Stomach (tissue), 9 donors: ENCODE results near the gene CLEC16A. TPM values are rescaled to one million over a fixed set of nuclear protein-coding genes. Genes with fewer than 3 reads are reported as not detected.

Experiments used
- DNase-seq, 2 donors: peaks; one replicate each; pipeline versions ENCODE4 v3.0.0 to v3.0.0-alpha.2; 2013 to 2019
- H3K27ac ChIP-seq, 5 donors: fragments of 200-600 bp in 4 of 5; sonication (generic) in 4 of 5; one replicate each; pipeline ENCODE4 v1.5.1; 2013 to 2019; ENCODE audit warnings: mild to moderate bottlenecking in 1 of 5, moderate library complexity in 1 of 5
- H3K27me3 ChIP-seq, 3 donors: fragments of 200-600 bp; sonication (generic); one replicate each; pipeline ENCODE4 v1.5.1; 2017 to 2019; ENCODE audit warnings: mixed run types in 1 of 3
- H3K36me3 ChIP-seq, 4 donors: fragments of 200-600 bp; sonication (generic); 1 replicate in 3 of 4; 2 replicates in 1 of 4; pipeline ENCODE4 v1.5.1; 2016 to 2019
- H3K4me1 ChIP-seq, 4 donors: fragments of 200-600 bp; sonication (generic); one replicate each; pipeline ENCODE4 v1.5.1; 2016 to 2019
- H3K4me3 ChIP-seq, 4 donors: fragments of 200-600 bp; sonication (generic) in 3 of 4; one replicate each; pipeline ENCODE4 v1.5.1; 2016 to 2019; ENCODE audit warnings: mild to moderate bottlenecking in 1 of 4
- H3K9me3 ChIP-seq, 4 donors: fragments of 200-600 bp; sonication (generic); one replicate each; pipeline ENCODE4 v1.5.1; 2016 to 2019
- EP300 ChIP-seq: sonication (generic); formaldehyde crosslinking; IDR thresholded peaks from one replicate; pipeline ENCODE4 v1.6.1; 2017; ENCODE audit warnings: antibody characterized with exemption
- POLR2A ChIP-seq, 4 donors: fragments of 450-650 bp; IDR thresholded peaks; one replicate each; pipeline ENCODE4 v1.6.1; 2016; ENCODE audit warnings: antibody characterized with exemption in 4 of 4, control low read depth in 2 of 4, mild to moderate bottlenecking in 1 of 4, moderate library complexity in 1 of 4
- POLR2AphosphoS5 ChIP-seq, 3 donors: sonication (generic); formaldehyde crosslinking; IDR thresholded peaks; one replicate each; pipeline ENCODE4 v1.6.1; 2016; ENCODE audit warnings: antibody characterized with exemption in 3 of 3
- WGBS, 5 donors: extraction: QIAGEN DNeasy Blood & Tissue Kit in 3 of 5; methylation state at CpG; one replicate each; pipeline versions ENCODE4 v1.1.5 to v1.1.7; 2013 to 2018; 5-methylcytosine and 5-hydroxymethylcytosine counted together
- intact Hi-C: fragments of 100-400 bp; cut with DNase I; formaldehyde crosslinking; loops from one replicate; pipeline ENCODE4 v1.15.1; 2023; ENCODE audit warnings: low total_unique reads
- polyA plus RNA-seq, 3 donors: library from polyadenylated mRNA; stranded (reverse); fragments of 200-250 nt; gene quantifications; one replicate each; pipeline ENCODE4 v1.2.3, GENCODE V29; 2013
- total RNA-seq, 5 donors: library from RNA; depleted of rRNA; stranded (reverse); fragments of >200 nt; gene quantifications; one replicate each; pipeline versions ENCODE4 v1.1.0 to v1.2.3, GENCODE V29; 2014 to 2016
- TF ChIP-seq, protein P1 (sequence below), 7 experiments: fragments of 450-650 bp in 4 of 7; fragments of 200-600 bp in 3 of 7; sonication (generic) in 3 of 7; IDR thresholded peaks; one replicate each; pipeline ENCODE4 v1.5.1; 2016 to 2019; ENCODE audit warnings: antibody characterized with exemption in 7 of 7, control low read depth in 2 of 7, mild to moderate bottlenecking in 1 of 7
- donor health status: healthy with polysubstance abuse.
- donor health status: Bipolar disorder and iron deficiency.
- donor health status: healthy.

The CLEC16A gene
- total and polyA plus RNA-seq, 8 donors = 5.8 to 176 (median 21.8) TPM

DNA sequence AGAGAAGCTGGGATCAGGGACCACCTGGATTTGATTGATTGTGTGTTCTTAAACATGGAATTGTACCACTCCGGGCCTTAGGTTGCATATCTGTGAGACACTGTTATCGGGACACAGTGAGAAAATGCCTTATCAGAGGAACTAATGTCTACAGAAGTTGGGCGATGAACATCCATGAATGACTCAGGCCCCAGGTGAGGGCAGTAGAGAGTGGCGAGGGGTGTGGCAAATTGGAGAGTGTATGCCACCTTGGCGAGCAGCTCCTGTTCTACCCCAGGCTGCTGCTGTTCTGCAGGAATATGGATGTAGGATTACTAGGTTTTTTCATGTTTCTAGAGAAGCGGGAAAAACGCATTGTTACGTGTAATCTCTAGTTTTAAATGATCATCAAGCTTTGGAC lies 38.8 kb downstream of the CLEC16A start:
- peak in 1 of 2 donors; percentile 44 for DNase-seq
- intact Hi-C loops = no loop called here
- H3K9me3 ChIP-seq = no peaks in the 10 kb centered on the region
- no peak overlapping the region for H3K27ac ChIP-seq
- 69 to 76% (median 74%) methylated on average over 8 of the region's 8 CpGs for WGBS, 5 donors
- H3K27me3 ChIP-seq = no peaks in the 10 kb centered on the region
- peaks cover 17 to 44% (median 27%) of the 10 kb centered on the region in 4 donors for H3K4me1 ChIP-seq
- H3K36me3 ChIP-seq = peaks cover 8 to 54% (median 37%) of the 10 kb centered on the region in 4 donors
- H3K4me3 ChIP-seq = no peak overlapping the region
- TF ChIP-seq POLR2AphosphoS5 (IDR thresholded peaks at IDR 0.05) = no peak
- TF ChIP-seq, protein P1, sequence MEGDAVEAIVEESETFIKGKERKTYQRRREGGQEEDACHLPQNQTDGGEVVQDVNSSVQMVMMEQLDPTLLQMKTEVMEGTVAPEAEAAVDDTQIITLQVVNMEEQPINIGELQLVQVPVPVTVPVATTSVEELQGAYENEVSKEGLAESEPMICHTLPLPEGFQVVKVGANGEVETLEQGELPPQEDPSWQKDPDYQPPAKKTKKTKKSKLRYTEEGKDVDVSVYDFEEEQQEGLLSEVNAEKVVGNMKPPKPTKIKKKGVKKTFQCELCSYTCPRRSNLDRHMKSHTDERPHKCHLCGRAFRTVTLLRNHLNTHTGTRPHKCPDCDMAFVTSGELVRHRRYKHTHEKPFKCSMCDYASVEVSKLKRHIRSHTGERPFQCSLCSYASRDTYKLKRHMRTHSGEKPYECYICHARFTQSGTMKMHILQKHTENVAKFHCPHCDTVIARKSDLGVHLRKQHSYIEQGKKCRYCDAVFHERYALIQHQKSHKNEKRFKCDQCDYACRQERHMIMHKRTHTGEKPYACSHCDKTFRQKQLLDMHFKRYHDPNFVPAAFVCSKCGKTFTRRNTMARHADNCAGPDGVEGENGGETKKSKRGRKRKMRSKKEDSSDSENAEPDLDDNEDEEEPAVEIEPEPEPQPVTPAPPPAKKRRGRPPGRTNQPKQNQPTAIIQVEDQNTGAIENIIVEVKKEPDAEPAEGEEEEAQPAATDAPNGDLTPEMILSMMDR (IDR thresholded peaks at IDR 0.05) = no peak

DNA sequence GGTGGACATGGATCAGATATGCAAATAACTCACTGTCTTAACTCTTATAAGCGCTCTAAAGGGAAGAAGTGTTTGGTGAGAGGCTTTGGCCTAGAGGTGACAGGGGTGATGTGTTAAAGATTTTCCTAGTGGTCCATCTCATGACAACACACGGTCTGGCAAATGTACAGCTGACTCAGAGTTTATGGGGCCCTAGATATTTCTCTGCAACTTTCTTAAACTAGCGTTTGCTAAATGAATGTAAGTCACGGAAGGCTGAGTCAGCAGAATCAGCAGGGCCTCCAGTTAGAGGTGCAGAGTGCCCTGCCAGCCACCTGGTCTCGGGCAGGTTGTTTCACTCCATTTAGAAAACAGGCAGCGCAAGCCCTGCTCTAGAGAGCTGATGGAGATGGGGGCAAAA lies 40.1 kb downstream of the CLEC16A start:
- H3K27me3 ChIP-seq = no peaks in the 10 kb centered on the region
- no peak overlapping the region for H3K27ac ChIP-seq
- no peak overlapping the region for H3K4me3 ChIP-seq
- no peak for DNase-seq
- peaks cover 11 to 43% (median 24%) of the 10 kb centered on the region in 4 donors for H3K4me1 ChIP-seq
- no peaks in the 10 kb centered on the region for H3K9me3 ChIP-seq
- 83 to 90% (median 85%) methylated on average over 6 of the region's 6 CpGs for WGBS, 5 donors
- intact Hi-C loops = no loop called here
- no peak for TF ChIP-seq POLR2A (IDR thresholded peaks at IDR 0.05)
- no peak for TF ChIP-seq POLR2AphosphoS5 (IDR thresholded peaks at IDR 0.05)
- TF ChIP-seq, protein P1 (IDR thresholded peaks at IDR 0.05) = no peak
- no peak for TF ChIP-seq EP300
- peaks cover 13 to 59% (median 49%) of the 10 kb centered on the region in 4 donors for H3K36me3 ChIP-seq

DNA sequence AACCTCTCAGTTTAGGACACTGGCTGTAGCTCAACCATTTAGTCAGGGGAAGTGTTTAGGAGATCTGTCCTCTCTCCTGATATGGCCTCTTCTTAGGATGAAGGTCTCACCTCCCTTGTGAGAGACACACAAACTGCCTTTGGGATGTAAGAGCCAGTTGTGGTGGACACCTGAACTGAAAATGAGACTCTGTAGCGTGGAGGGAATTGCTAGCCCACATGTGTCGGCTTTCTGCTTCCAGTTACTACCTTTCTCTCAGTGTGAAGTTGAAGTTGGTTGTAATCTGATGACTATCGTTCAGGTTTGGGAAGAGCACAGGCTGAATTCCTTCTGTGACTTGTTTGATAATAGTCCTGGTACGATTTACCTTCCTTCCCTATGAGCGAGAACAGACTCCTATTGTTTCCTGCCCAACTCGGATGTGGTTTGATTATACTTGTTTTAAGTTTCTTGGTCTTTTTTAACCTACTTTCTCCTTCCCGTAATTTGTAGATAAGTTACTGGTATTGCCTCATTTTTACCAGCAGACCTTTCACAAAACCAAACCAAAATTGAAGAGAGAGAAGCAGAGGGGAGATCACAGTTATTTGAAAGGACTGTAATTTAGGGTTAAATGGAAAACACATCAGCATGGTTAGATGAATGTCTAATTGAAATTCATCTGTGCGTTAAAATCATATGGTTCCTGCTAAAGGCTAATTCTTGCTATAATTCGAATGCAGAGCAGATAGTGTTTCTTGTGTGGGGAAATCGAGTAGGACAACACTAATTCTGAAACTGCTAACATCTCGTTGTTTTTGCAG lies 43.2 kb downstream of the CLEC16A start:
- H3K27me3 ChIP-seq = no peaks in the 10 kb centered on the region
- no peaks in the 10 kb centered on the region for H3K9me3 ChIP-seq
- H3K4me3 ChIP-seq = no peak overlapping the region
- TF ChIP-seq, protein P1 (IDR thresholded peaks at IDR 0.05) = no peak
- TF ChIP-seq POLR2AphosphoS5 (IDR thresholded peaks at IDR 0.05) (no peak), POLR2A (IDR thresholded peaks at IDR 0.05) (no peak), EP300 (no peak)
- peaks cover 16 to 75% (median 51%) of the 10 kb centered on the region in 4 donors for H3K36me3 ChIP-seq
- H3K4me1 ChIP-seq = peaks cover 4 to 25% (median 8%) of the 10 kb centered on the region in 4 donors
- no peak for DNase-seq
- WGBS, 5 donors = 62 to 69% (median 67%) methylated on average over 11 of the region's 11 CpGs
- H3K27ac ChIP-seq = peak overlapping the region in 1 of 5 donors; percentile 36
- intact Hi-C loops = no loop called here

DNA sequence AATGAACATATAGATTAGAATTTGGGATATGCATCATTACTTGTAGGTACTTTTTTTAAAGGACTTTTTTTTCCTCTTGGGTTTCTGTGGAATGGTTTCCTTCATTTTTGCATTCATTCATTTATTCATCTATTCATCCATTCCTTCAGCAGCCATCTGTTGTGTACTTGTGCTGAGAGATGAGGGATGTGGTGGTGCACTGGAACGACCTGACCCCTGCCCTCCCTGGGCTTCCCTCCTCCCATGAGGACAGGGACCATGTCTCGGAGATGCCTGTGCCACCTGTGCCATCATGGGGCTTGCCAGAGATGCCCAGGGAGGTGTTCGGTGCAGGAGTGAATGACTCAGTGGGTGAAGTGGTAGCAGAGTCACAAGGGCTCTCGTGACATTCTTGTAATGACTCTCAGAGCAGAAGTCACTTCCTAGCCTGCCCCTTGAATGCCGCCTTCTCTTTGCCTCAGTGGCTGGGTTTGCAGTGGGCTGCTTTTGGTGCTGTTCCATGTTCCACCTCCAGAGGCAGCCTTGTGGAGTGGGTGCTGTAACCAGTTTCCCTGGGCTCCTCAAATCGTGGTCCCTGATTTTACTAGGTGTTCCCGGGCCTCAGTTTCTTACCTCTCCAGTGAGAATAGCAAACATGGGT lies 43.9 kb downstream of the CLEC16A start:
- H3K9me3 ChIP-seq = no peaks in the 10 kb centered on the region
- H3K4me1 ChIP-seq = peaks cover 0 to 19% (median 5%) of the 10 kb centered on the region in 4 donors
- H3K4me3 ChIP-seq = no peak overlapping the region
- 69 to 75% (median 74%) methylated on average over 6 to 7 of the region's 7 CpGs for WGBS, 5 donors
- intact Hi-C loops = no loop called here
- no peak for DNase-seq
- H3K27ac ChIP-seq = peak overlapping the region in 1 of 5 donors; percentile 30
- TF ChIP-seq EP300 = no peak
- TF ChIP-seq, protein P1 (IDR thresholded peaks at IDR 0.05) = peak in 2 of 7 experiments; percentile 11 to 18
- peaks cover 16 to 78% (median 51%) of the 10 kb centered on the region in 4 donors for H3K36me3 ChIP-seq
- H3K27me3 ChIP-seq = no peaks in the 10 kb centered on the region
